ENCODE measurements around the gene METTL3.

- TF ChIP-seq, protein P1, sequence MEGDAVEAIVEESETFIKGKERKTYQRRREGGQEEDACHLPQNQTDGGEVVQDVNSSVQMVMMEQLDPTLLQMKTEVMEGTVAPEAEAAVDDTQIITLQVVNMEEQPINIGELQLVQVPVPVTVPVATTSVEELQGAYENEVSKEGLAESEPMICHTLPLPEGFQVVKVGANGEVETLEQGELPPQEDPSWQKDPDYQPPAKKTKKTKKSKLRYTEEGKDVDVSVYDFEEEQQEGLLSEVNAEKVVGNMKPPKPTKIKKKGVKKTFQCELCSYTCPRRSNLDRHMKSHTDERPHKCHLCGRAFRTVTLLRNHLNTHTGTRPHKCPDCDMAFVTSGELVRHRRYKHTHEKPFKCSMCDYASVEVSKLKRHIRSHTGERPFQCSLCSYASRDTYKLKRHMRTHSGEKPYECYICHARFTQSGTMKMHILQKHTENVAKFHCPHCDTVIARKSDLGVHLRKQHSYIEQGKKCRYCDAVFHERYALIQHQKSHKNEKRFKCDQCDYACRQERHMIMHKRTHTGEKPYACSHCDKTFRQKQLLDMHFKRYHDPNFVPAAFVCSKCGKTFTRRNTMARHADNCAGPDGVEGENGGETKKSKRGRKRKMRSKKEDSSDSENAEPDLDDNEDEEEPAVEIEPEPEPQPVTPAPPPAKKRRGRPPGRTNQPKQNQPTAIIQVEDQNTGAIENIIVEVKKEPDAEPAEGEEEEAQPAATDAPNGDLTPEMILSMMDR (IDR thresholded peaks at IDR 0.05), result no peak
- no peak for TF ChIP-seq POLR2AphosphoS5 (IDR thresholded peaks at IDR 0.05)
- no peak for TF ChIP-seq EP300 (IDR thresholded peaks at IDR 0.05; ENCODE audit: low read depth)
Observed at GRCh38 chr14:21543963-21544362, 32.8 kb upstream of the METTL3 start.

All from transverse colon (tissue), 4 donors.